Stimulated activated naive CD8-positive, alpha-beta T cell treated with anti-CD3 and anti-CD28 coated beads, Interleukin-15, amount 100 ng/mL, for 72 hours (primary cell): ENCODE measurements around the gene ARFGAP1.
A peak's percentile ranks its signal among the peaks of the same experiment; 100 is the strongest.

Experiments
- ATAC-seq: fragments of 150-1000 bp; cut with Tn5 transposase; 2 replicates; pipeline ENCODE4 v1.10.0; 2021; ENCODE audit warnings: mild to moderate bottlenecking, moderate library complexity
- DNase-seq, 2 donors: peaks; one replicate each; pipeline ENCODE4 v3.0.0; 2021 to 2022
- H3K27ac Mint-ChIP-seq, 2 donors: one replicate each; pipeline ENCODE4 v1.8.0; 2022; ENCODE audit warnings: mild to moderate bottlenecking in 2 of 2, mixed read lengths in 2 of 2, moderate library complexity in 2 of 2
- H3K27me3 Mint-ChIP-seq: one replicate; pipeline ENCODE4 v1.8.0; 2022; ENCODE audit warnings: mixed read lengths
- H3K4me1 Mint-ChIP-seq: one replicate; pipeline ENCODE4 v1.8.0; 2022; ENCODE audit warnings: mild to moderate bottlenecking, mixed read lengths
- H3K4me3 Mint-ChIP-seq, 2 donors: one replicate each; pipeline ENCODE4 v1.8.0; 2022; ENCODE audit warnings: mild to moderate bottlenecking in 2 of 2, mixed read lengths in 2 of 2, moderate library complexity in 1 of 2
- H3K9me3 Mint-ChIP-seq, 2 donors: one replicate each; pipeline ENCODE4 v1.8.0; 2022; ENCODE audit warnings: mixed read lengths in 2 of 2

Gene ARFGAP1

DNA sequence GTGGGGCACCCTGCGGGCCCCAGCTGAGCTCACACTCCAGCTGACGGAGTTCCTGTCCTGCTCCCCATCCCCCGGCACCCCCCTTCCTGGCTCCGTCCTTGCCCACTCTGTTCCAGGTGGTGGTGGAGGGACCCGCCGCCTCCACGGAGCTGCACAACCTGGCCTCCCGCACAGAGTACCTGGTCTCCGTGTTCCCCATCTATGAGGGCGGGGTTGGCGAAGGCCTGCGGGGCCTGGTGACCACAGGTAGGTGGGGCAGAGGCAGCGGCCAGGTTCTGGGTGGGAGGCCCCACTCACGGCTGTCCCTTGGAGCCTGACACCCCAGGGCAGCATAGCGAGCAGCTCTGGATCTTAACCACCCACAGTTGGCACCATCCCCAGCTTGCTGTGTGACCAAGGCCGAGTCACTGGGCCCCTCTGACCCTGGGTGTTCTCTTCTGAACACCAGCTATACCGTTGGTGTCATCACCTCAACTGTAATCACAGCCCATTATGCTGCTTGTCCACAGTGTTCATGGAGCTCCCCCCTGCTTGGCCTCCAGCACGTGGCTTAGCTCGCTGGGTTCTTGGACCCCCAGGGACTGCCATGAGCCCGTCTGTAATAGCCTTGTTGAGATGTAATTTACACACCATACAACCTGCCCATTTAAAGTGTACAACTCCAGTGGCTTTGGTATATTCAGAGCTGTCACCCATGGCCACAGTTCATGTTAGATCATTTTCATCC is 37.8 kb downstream of the ARFGAP1 start:
- ATAC-seq (no peak), DNase-seq (no peak)
- Mint-ChIP-seq H3K4me1 (peaks cover 4% of the 10 kb centered on the region), H3K27ac (no peak overlapping the region), H3K9me3 (no peaks in the 10 kb centered on the region), H3K27me3 (peaks cover 25% of the 10 kb centered on the region), H3K4me3 (no peak overlapping the region)

DNA sequence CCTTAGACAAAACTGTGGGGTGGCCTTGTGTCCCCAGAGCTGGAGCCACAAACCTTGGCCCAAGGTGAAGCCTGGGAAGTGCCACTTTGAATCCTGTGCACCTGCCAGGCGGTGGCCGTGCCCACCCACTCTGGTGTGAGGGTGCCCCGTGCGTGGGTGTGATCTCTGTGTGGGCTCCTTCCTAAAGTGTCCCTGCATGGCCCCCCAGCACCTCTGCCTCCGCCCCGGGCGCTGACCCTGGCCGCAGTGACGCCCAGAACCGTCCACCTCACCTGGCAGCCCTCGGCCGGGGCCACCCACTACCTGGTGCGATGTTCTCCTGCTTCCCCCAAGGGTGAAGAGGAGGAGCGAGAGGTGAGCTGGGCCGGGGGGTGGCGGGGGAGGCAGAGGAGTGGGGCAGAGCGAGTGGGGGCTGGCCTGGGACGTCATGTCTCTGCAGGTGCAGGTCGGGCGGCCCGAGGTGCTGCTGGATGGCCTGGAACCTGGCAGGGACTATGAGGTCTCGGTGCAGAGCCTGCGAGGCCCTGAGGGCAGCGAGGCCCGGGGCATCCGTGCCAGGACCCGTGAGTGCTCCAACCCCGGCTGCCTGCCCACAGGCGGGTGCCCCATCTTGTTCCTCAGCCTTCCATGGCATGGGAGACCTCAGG is 38.7 kb downstream of the ARFGAP1 start:
- Mint-ChIP-seq H3K27me3 (peaks cover 27% of the 10 kb centered on the region), H3K4me1 (peaks cover 4% of the 10 kb centered on the region), H3K4me3 (no peak overlapping the region), H3K27ac (no peak overlapping the region), H3K9me3 (no peaks in the 10 kb centered on the region)
- ATAC-seq (no peak), DNase-seq (no peak)

DNA sequence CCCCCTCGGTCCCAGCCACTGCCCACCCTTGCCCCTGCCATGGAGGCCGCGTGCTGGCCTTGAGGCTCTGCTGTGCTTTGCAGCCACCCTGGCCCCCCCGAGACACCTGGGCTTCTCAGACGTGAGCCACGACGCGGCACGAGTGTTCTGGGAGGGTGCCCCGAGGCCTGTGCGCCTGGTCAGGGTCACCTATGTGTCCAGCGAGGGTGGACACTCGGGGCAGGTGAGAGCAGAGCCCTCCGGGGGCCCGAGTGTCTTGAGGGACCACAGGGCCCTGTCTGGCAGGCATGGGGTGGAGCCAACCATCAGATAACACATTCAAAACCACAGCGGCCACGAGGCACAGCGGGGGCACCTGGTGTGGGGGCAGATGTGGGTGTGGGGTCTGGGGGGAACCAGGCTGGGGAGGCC is 39.2 kb downstream of the ARFGAP1 start:
- Mint-ChIP-seq H3K4me1 (peaks cover 4% of the 10 kb centered on the region), H3K27me3 (peaks cover 27% of the 10 kb centered on the region), H3K4me3 (no peak overlapping the region), H3K27ac (no peak overlapping the region), H3K9me3 (no peaks in the 10 kb centered on the region)
- no peak for DNase-seq
- ATAC-seq, result no peak

DNA sequence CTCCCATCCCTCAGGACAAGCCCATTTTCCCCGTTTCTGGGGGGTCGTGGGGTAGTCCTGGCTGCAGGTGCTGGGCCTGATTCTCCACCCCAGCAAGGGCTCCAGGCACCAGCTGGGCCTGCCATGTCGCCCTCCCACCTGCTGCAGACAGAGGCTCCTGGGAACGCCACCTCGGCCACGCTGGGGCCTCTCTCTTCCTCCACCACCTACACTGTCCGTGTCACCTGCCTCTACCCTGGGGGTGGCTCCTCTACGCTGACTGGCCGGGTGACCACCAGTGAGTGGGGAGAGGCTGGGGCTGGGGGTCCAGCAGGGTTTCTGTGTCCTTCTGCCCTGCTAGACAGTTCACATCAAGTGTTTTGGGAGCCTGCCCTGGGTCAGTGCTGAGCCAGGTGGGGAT is 39.7 kb downstream of the ARFGAP1 start:
- Mint-ChIP-seq H3K9me3 (no peaks in the 10 kb centered on the region), H3K4me1 (peaks cover 4% of the 10 kb centered on the region), H3K4me3 (no peak overlapping the region), H3K27me3 (peaks cover 27% of the 10 kb centered on the region), H3K27ac (no peak overlapping the region)
- ATAC-seq (no peak), DNase-seq (no peak)

DNA sequence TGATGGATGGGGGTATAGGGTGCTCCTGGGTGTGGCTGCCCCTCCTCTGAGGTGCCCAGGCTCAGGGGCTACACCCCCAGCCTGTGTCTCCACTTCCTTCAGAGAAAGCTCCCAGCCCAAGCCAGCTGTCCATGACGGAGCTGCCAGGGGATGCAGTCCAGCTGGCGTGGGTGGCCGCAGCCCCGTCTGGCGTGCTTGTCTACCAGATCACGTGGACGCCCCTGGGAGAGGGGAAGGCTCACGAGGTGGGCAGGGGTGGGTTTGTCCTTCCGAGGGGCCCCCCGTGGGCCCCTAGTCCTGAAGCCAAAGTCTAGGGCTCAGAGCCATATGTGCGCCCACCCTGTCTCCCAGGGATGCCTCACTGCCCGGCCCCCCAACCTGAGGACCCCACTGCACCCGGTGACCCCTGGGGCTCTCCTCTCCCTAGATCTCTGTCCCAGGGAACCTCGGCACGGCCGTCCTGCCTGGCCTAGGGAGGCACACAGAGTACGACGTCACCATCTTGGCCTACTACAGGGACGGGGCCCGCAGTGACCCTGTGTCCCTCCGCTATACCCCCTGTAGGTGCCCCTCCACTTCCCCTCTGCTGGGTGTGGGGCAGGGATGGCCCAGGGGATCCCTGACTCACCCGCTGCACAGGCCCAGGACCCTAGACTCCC is 40.2 kb downstream of the ARFGAP1 start:
- DNase-seq (no peak), ATAC-seq (peak; percentile 8)
- Mint-ChIP-seq H3K4me1 (peaks cover 4% of the 10 kb centered on the region), H3K27me3 (peaks cover 27% of the 10 kb centered on the region), H3K4me3 (no peak overlapping the region), H3K27ac (no peak overlapping the region), H3K9me3 (no peaks in the 10 kb centered on the region)

DNA sequence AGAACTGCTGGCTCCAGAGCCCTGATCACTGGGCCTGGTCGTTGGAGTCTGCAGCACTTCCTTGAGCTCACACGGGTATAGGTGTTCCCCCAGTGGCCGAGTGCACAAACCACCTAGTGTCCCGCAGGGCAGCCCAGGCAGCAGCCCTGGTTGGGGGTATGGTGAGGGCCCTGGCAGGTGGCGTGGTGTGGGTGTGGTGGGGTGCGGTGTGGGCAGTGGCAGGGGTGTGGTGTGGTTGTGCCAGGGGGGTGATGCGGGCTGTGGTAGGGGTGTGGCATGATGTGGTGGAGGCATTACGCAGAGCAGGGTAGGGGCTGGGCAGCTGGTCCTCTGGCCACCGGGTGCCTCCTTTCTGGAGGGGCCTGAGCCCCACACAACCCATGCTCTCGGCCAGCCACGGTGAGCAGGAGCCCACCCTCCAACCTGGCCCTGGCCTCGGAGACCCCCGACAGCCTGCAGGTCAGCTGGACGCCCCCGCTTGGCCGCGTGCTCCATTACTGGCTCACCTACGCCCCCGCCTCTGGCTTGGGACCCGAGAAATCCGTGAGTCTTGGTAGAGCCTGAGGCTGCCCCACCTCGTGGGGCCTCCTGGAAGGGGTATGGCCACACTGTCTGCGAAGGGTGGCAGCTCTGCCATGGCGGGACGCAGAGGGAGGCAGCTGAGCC is 40.9 kb downstream of the ARFGAP1 start:
- H3K9me3 Mint-ChIP-seq, result no peaks in the 10 kb centered on the region
- no peak overlapping the region for H3K27ac Mint-ChIP-seq
- DNase-seq (no peak), ATAC-seq (peak; percentile 26)
- H3K4me3 Mint-ChIP-seq, result no peak overlapping the region
- H3K27me3 Mint-ChIP-seq, result peaks cover 27% of the 10 kb centered on the region
- H3K4me1 Mint-ChIP-seq, result peaks cover 4% of the 10 kb centered on the region

DNA sequence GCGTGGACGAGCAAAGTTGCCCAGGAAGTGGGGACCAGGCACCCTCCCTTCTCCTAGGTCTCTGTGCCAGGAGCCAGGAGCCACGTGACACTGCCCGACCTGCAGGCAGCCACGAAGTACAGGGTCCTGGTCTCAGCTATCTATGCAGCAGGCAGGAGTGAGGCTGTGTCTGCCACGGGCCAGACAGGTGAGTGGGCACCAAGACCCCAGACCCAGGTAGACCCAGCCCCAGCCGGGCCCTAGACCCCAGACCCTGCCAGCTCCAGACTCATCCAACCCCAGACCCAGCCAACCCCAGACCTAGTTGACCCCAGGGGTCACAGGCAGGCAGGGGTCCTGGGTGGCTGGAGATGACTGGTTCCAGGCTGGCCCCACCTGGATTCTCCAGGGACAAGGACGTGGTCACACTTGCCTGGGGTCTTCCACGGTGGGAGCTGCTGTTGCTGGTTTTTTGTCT is 41.4 kb downstream of the ARFGAP1 start:
- Mint-ChIP-seq H3K4me3 (no peak overlapping the region), H3K27me3 (peaks cover 27% of the 10 kb centered on the region), H3K9me3 (no peaks in the 10 kb centered on the region), H3K4me1 (peaks cover 4% of the 10 kb centered on the region), H3K27ac (no peak overlapping the region)
- DNase-seq (no peak), ATAC-seq (no peak)

DNA sequence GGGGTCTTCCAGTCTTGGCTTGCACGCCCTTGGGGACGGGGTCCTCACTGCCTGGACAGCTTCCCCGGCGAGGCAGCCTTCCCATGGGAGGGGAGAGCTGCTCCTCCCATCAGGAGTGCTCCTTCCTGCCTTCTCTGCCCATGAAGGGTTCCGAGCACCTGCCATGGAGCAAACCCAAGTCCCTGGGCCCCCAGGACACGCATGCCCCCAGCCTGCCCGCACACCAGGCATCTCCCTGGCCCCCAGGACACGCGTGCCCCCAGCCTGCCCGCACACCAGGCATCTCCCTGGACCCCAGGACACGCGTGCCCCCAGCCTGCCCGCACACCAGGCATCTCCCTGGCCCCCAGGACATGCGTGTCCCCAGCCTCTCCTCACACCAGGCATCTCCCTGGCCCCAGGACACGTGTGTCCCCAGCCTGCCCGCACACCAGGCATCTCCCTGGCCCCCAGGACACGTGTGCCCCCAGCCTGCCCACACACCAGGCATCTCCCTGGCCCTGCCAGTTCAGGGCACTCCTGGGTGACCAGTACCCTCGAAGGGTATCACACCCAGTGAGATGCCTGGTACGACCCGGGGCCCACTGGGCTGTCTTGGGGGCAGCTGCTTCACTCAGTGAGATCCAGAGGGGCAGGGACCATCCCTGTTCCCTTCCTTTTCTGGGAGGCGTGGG is 42.1 kb downstream of the ARFGAP1 start:
- Mint-ChIP-seq H3K27ac (no peak overlapping the region), H3K9me3 (no peaks in the 10 kb centered on the region), H3K4me3 (no peak overlapping the region), H3K4me1 (peaks cover 2% of the 10 kb centered on the region), H3K27me3 (peaks cover 22% of the 10 kb centered on the region)
- ATAC-seq (no peak), DNase-seq (no peak)

DNA sequence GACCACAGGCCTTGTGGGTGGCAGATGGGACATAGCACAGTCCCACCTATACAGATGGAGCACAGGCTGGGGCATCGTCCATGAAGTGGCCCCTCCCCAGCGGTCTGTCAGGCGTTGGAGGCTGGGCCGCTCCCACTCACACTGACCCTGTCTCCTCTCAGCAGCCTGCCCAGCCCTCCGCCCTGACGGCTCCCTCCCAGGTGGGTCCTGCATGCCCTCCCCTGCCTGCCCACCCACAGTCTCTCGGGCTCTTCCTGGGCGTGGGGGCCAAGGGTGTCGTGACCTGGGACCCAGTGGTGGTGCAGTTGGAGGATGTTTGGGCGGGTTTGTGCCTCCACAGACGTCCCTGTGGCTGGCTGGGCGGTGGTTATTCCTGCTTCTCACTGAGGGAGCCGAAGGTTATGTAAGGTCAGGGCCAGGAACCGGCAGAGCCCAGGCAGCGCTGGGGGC is 42.7 kb downstream of the ARFGAP1 start:
- Mint-ChIP-seq H3K9me3 (no peaks in the 10 kb centered on the region), H3K4me3 (no peak overlapping the region), H3K4me1 (no peaks in the 10 kb centered on the region), H3K27ac (no peak overlapping the region), H3K27me3 (peaks cover 16% of the 10 kb centered on the region)
- ATAC-seq, result peak; percentile 13
- no peak for DNase-seq

DNA sequence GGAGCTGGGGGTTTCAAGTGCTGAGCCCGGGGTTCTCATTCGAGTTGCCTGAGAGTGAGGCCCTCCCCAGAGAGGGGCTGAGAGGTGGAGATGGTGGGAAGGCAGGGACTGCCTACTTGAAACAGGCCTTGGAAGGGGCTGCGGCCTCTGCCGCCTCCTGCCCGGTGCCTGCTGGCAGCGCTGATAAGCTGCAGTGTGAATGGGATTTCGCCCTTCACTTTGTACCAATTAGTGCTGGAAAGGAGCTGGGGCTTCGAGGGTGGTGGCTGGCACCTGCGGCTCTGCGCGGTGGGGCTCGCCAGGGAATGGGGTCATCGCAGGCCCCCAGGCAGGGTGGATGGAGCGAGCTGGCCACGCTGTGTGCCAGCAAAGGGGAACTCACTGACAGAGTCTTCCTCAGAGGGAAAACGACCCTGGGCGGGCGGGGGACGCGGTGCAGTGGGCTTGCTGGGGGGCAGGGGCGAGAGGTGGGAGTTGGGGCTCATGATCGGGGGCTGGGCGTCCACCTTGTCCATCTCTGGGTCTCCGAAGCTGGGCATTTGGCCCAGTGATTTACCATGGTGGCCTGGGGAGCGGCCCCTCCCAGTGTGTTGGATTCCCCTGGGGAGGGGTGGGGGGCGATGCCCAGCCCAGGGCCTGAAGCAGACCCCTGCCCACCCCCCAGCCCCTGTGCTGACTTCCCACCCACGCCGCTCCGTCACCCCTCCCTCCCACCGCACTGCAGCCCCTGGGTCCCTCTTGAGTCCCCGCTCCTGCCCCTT is 43.3 kb downstream of the ARFGAP1 start:
- DNase-seq, result no peak
- no peaks in the 10 kb centered on the region for H3K4me1 Mint-ChIP-seq
- ATAC-seq, result no peak
- H3K27me3 Mint-ChIP-seq, result peaks cover 10% of the 10 kb centered on the region
- H3K4me3 Mint-ChIP-seq, result no peak overlapping the region
- H3K9me3 Mint-ChIP-seq, result no peaks in the 10 kb centered on the region
- no peak overlapping the region for H3K27ac Mint-ChIP-seq

DNA sequence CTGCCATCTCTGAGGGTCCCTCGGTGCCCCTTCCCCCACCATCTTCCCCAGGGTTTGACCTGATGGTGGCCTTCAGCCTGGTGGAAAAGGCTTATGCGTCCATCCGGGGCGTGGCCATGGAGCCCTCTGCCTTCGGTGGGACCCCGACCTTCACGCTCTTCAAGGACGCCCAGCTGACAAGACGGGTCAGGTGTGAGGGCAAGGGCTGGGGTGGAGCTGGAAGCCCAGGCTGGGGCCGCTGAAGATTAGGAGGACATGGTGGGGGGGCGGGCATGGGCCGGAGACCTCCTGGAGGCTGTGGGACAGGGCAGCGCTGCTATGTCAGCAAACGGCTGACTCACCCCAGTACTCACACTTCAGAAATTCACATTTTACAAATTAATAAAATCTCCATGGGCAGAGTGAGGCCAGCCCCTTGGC is 43.9 kb downstream of the ARFGAP1 start:
- no peak for ATAC-seq
- no peak overlapping the region for H3K4me3 Mint-ChIP-seq
- peaks cover 14% of the 10 kb centered on the region for H3K27me3 Mint-ChIP-seq
- DNase-seq, result no peak
- H3K9me3 Mint-ChIP-seq, result no peaks in the 10 kb centered on the region
- H3K27ac Mint-ChIP-seq, result no peak overlapping the region
- H3K4me1 Mint-ChIP-seq, result no peaks in the 10 kb centered on the region

DNA sequence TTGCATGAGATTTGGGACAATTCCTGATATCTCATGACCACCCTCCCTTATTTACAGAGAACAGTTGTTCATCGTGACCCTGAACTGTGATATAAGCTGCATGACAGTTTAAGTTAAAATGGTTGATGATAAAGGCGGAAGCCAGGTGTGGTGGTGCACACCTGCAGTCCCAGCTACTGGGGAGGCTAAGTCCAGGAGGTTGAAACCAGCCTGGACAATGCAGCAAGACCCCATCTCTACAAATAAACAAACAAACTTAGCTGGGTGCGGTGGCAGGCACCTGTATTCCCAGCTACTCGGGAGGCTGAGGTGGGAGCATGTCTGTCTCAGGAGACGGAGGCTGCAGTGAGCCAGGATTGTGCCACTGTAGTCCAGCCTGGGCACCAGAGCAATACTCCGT is 44.4 kb downstream of the ARFGAP1 start:
- ATAC-seq (no peak), DNase-seq (no peak)
- no peaks in the 10 kb centered on the region for H3K4me1 Mint-ChIP-seq
- H3K27ac Mint-ChIP-seq, result no peak overlapping the region
- peaks cover 16% of the 10 kb centered on the region for H3K27me3 Mint-ChIP-seq
- H3K9me3 Mint-ChIP-seq, result no peaks in the 10 kb centered on the region
- no peak overlapping the region for H3K4me3 Mint-ChIP-seq

DNA sequence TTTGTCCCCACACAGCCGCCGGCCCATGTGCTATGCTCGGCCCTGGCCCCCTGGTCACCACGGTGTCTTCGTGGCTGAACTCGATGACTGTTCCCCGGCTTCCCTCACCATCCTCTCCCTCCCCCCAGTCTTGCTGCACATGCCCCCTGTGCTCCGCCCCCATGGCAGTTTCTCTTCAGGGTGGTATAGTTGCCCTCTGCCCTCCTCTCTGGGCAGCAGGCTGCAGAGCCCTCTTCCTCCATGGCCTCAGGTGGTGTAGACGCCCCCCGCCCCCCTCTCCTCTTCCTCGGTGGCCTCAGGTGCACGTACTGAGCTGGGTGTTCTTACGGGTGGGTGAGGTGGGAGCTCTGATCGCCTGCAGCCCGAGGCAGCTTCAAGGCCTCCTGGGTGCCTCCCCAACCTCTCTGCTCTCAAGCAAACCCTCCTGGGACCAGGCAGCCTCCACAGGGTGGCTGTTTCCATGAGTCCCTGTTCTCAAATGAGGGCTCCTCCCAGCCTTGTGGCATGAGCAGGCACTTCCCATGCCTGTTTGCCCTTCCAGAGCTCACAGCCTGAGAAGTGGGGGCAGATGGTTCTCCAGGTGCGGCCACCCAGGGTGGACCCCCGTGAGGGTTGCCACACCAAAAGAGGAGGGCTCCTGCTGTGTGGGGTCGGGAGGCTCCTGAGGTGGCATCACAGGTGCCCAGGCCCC is 45.1 kb downstream of the ARFGAP1 start:
- Mint-ChIP-seq H3K9me3 (no peaks in the 10 kb centered on the region), H3K27ac (peak overlapping the region in 1 of 2 donors; percentile 60), H3K4me3 (no peak overlapping the region), H3K4me1 (no peaks in the 10 kb centered on the region), H3K27me3 (peaks cover 16% of the 10 kb centered on the region)
- no peak for DNase-seq
- no peak for ATAC-seq

DNA sequence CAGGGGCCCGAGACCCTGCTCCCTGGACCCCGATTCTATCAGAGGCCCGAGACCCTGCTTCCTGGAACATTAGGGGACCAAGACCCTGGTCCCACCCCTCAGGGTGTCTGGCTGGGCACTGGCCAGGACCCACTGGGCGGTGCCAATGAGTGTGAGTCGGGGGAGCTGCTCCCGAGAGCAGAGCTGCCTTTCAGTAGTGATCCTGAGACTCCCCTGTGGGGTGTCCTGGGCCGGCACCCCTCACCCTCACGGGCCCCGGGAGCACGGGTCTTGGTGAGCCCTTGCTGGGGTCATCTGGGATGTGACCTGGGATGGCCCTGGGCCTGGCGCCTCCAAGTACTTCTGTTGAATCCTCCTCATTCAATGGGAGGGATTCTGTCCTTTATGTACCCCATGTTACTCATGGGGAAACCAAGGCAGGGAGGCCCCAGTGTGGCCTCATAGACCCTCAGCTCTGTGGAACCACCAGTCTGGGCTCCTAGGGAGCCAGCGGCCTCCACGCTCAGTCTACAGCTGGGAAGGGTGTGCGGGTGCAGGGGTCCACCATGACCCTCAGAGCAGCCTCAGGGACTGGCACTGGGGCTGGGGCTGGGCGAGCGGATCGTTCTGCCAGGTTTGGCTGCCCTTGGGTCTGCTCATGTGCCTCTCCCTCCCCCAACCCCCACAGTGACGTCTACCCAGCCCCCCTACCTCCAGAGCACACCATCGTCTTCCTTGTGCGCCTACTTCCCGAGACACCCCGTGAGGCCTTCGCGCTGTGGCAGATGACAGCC is 46.0 kb downstream of the ARFGAP1 start:
- no peak overlapping the region for H3K27ac Mint-ChIP-seq
- no peaks in the 10 kb centered on the region for H3K4me1 Mint-ChIP-seq
- ATAC-seq (no peak), DNase-seq (no peak)
- peaks cover 16% of the 10 kb centered on the region for H3K27me3 Mint-ChIP-seq
- H3K4me3 Mint-ChIP-seq, result no peak overlapping the region
- H3K9me3 Mint-ChIP-seq, result no peaks in the 10 kb centered on the region
